Mesodermal cell (in vitro differentiated cells): ENCODE data around the gene TAF3.

Source experiments
- H3K27ac ChIP-seq: 2 replicates; pipeline ENCODE4 v1.7.0; 2013; ENCODE audit warnings: mild to moderate bottlenecking, low read depth, low read length, moderate library complexity; ENCODE audit not compliant: severe bottlenecking
- H3K36me3 ChIP-seq: 2 replicates; pipeline ENCODE4 v1.7.1; 2013; ENCODE audit warnings: mild to moderate bottlenecking, low read length, moderate library complexity; ENCODE audit not compliant: control insufficient read depth, insufficient read depth
- H3K4me1 ChIP-seq: one replicate; pipeline ENCODE4 v1.7.1; 2013; ENCODE audit warnings: mild to moderate bottlenecking, low read length; ENCODE audit not compliant: insufficient read depth, control insufficient read depth, poor library complexity, severe bottlenecking
- H3K4me3 ChIP-seq: 2 replicates; pipeline ENCODE4 v1.7.0; 2013; ENCODE audit warnings: low read length, control low read depth, mild to moderate bottlenecking; ENCODE audit not compliant: insufficient read depth, poor library complexity, severe bottlenecking; ENCODE audit errors: extremely low read depth
- H3K9me3 ChIP-seq: 2 replicates; pipeline ENCODE4 v1.7.1; 2013; ENCODE audit warnings: mild to moderate bottlenecking, low read length, moderate library complexity; ENCODE audit not compliant: control insufficient read depth
- WGBS, 2 experiments: methylation state at CpG; one replicate each; pipeline ENCODE4 v1.1.5; 2013; ENCODE audit warnings: missing lambda C conversion rate in 2 of 2; ENCODE audit not compliant: insufficient coverage in 2 of 2; 5-methylcytosine and 5-hydroxymethylcytosine counted together

The TAF3 gene

DNA sequence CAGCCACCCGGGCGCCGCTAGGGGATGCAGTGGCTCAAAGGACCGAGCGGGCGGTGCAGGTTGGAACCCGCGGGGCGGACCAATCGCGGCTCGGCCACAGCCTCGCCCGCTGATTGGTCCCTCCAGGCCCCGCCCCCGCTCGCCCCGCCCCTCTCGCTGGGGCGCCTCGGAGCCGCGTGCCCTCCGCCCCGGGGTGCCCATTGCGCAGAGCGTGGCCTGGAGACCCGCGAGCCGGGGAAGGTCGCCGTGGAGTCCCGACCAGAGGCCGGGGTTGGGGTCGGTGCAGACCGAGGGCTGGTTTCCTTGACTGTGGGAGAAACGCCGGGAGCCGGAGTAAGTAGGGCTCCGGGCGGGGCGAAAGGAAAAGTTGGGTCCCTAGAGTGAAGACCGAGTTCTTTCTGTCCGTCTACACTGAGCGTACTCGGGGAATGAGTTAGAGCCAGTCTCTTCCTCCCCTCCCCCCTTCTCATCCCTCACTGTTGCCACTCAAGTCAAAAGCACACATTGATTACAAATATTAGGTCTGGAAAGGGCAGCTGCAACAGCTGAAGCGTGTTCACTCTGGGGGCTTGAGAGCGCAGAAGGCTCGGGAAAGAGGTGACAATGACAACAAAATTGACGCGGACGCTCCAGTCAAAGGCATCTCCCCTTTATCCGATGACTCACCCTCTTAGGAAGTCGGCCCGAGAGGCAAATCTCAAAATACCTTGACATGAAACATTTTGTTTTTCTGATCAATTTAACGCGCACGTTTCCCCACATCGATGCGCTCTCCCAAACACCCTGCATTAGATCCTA lies 235.3 kb downstream of the TAF3 start:
- Histone ChIP-seq H3K4me1 (peaks cover 22% of the 10 kb centered on the region), H3K9me3 (no peaks in the 10 kb centered on the region), H3K27ac (peak overlapping the region; percentile 93), H3K4me3 (peak overlapping the region; percentile 84), H3K36me3 (peaks cover 20% of the 10 kb centered on the region)
- 0% methylated on average over 46 to 52 of the region's 60 CpGs for WGBS, 2 experiments

- Histone ChIP-seq H3K27ac (peak overlapping the region; percentile 93), H3K4me3 (peak overlapping the region; percentile 84), H3K36me3 (peaks cover 24% of the 10 kb centered on the region), H3K9me3 (no peaks in the 10 kb centered on the region), H3K4me1 (peaks cover 19% of the 10 kb centered on the region)
- WGBS, 2 experiments: 0% methylated on average over 7 to 8 of the region's 25 CpGs
These were observed 235.9 kb downstream of the TAF3 start for GRCh38 chr10:8054244-8054493.

DNA sequence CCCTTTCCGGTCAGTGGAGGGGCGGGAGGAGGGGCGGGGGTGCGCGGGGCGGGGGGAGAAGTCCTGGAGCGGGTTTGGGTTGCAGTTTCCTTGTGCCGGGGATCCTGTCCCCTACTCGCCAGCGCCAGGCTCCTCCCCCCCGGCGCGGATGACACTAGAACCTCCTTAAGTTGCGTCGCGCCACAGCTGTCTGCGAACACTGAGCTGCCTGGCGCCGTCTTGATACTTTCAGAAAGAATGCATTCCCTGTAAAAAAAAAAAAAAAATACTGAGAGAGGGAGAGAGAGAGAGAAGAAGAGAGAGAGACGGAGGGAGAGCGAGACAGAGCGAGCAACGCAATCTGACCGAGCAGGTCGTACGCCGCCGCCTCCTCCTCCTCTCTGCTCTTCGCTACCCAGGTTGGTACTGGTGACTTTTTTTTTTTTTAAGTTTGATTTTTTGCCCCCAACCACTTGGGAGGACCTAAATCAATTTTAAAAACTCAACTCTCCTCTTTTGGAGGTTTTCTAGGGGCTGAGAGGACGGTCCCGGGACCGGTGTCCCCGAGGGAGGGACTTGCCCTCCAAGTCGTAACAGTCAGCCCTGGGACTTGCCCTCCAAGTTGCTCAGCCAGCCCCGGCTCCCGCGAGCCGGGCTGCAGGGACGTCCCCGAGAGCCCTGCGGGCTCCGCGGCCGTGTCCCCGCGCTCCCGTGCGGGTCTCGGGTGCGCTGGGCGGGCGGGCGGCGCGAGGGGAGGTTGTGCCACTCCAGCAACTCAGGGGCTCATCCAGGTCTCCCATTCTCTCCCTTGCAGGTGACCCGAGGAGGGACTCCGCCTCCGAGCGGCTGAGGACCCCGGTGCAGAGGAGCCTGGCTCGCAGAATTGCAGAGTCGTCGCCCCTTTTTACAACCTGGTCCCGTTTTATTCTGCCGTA lies 236.4 kb downstream of the TAF3 start, which contains the start of gene GATA3:
TSS of gene GATA3 (plus strand) at position 195 of the 914 bp plus-strand sequence. CDS start 968 bp downstream, outside the sequence.
- peak within 1 kb of the TSS; percentile 93 for H3K27ac ChIP-seq
- WGBS, 2 experiments: 0% methylated on average over 34 to 41 of the region's 65 CpGs

DNA sequence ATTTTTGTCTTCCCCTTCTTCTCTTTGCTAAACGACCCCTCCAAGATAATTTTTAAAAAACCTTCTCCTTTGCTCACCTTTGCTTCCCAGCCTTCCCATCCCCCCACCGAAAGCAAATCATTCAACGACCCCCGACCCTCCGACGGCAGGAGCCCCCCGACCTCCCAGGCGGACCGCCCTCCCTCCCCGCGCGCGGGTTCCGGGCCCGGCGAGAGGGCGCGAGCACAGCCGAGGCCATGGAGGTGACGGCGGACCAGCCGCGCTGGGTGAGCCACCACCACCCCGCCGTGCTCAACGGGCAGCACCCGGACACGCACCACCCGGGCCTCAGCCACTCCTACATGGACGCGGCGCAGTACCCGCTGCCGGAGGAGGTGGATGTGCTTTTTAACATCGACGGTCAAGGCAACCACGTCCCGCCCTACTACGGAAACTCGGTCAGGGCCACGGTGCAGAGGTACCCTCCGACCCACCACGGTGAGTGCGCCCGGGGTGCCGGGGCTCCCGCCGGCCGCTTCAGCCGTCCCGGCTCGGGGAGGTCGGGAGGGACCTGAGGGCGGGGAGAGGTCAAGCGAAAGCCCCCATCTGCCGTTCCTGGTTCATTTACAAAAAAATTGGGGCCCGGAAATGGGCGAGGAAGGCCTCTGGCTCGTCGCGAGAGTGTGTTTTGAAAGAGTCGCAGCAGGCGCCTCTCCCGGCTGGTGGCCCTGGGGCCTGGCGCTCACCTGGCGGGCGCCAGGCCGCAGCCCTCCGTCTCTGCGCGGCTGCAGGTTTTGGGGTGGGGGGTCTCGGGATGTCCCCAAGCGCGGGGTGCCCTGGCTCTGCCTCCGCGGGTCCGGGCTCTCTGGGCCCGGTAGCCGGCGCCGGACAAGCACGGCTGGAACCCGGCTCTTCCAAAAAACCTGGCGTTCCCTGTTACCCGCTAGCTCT lies 237.4 kb downstream of the TAF3 start:
- Histone ChIP-seq H3K9me3 (no peaks in the 10 kb centered on the region), H3K36me3 (peaks cover 31% of the 10 kb centered on the region), H3K4me1 (peaks cover 25% of the 10 kb centered on the region), H3K4me3 (peak overlapping the region; percentile 84), H3K27ac (peak overlapping the region; percentile 93)
- WGBS, 2 experiments: 0 to 1% methylated on average over 49 to 68 of the region's 85 CpGs

More for the DNA sequence above, 236.4 kb downstream of the TAF3 start, which contains the start of gene GATA3:
- peaks cover 19% of the 10 kb centered on the region for H3K4me1 ChIP-seq
- H3K9me3 ChIP-seq: no peaks in the 10 kb centered on the region
- H3K36me3 ChIP-seq: peaks cover 29% of the 10 kb centered on the region
- H3K4me3 ChIP-seq: peak within 1 kb of the TSS; percentile 84

- Histone ChIP-seq H3K4me3 (peak overlapping the region; percentile 84), H3K36me3 (peaks cover 38% of the 10 kb centered on the region), H3K4me1 (peaks cover 32% of the 10 kb centered on the region), H3K9me3 (no peaks in the 10 kb centered on the region), H3K27ac (peak overlapping the region; percentile 23)
- 0 to 8% methylated on average over 4 to 5 of the region's 6 CpGs for WGBS, 2 experiments
These were observed 238.1 kb downstream of the TAF3 start for GRCh38 chr10:8056378-8056777.

DNA sequence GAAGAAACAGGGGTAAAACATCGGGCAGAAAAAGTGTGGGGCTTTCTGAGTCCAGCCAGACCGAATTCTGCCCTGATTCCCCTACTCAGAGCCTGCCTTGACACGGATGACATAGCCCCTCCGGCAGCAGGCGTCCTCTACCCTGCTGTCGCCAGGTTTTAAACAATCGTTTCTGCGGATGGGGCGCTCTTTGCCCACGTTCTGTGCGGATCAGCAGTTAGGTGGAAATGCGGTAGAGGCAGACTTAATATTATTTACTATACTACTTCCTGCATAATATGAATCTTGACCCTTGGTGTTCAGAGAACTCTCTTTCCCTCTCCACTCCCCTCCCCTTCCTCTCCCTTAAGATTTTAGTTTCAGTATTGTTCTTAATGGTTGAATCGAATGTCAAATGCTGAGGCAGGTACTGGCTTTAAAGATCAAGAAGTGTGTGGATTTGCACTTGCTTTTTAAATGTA lies 238.6 kb downstream of the TAF3 start:
- no peaks in the 10 kb centered on the region for H3K9me3 ChIP-seq
- H3K4me1 ChIP-seq: peaks cover 36% of the 10 kb centered on the region
- peak overlapping the region; percentile 84 for H3K4me3 ChIP-seq
- H3K36me3 ChIP-seq: peaks cover 40% of the 10 kb centered on the region
- peak overlapping the region; percentile 78 for H3K27ac ChIP-seq
- WGBS, 2 experiments: 4% methylated on average over 4 of the region's 13 CpGs; no CpG with 5 or more reads in 1 of the 2 experiments

- Histone ChIP-seq H3K9me3 (no peaks in the 10 kb centered on the region), H3K4me1 (peaks cover 43% of the 10 kb centered on the region), H3K27ac (peak overlapping the region; percentile 78), H3K4me3 (peak overlapping the region; percentile 84), H3K36me3 (peaks cover 48% of the 10 kb centered on the region)
- 29 to 38% methylated on average over 10 to 11 of the region's 15 CpGs for WGBS, 2 experiments
These were observed 239.4 kb downstream of the TAF3 start for GRCh38 chr10:8057636-8058273.

- Histone ChIP-seq H3K4me3 (peak overlapping the region; percentile 84), H3K27ac (no peak overlapping the region), H3K9me3 (no peaks in the 10 kb centered on the region), H3K36me3 (peaks cover 53% of the 10 kb centered on the region), H3K4me1 (peaks cover 46% of the 10 kb centered on the region)
- WGBS, 2 experiments: 31 to 39% methylated on average over 13 to 36 of the region's 45 CpGs
These were observed 240.2 kb downstream of the TAF3 start for GRCh38 chr10:8058274-8059111.

GRCh38 chr10:8059191-8059936 lies 241.1 kb downstream of the TAF3 start:
- H3K4me3 ChIP-seq: no peak overlapping the region
- WGBS, 2 experiments: 52 to 56% methylated on average over 12 to 13 of the region's 16 CpGs
- no peak overlapping the region for H3K27ac ChIP-seq
- H3K9me3 ChIP-seq: no peaks in the 10 kb centered on the region
- peaks cover 61% of the 10 kb centered on the region for H3K36me3 ChIP-seq
- peaks cover 54% of the 10 kb centered on the region for H3K4me1 ChIP-seq
